ENCODE data around the gene INTS13. TPM values are rescaled to one million over a fixed set of nuclear protein-coding genes. Genes with fewer than 3 reads are reported as not detected.

The INTS13 gene
- total and polyA plus RNA-seq, 2 of the 8 experiments (the other 6 are each of a cell fraction or from before 2014, with no cell fraction given) = 20.5 to 58.2 TPM

GRCh38 chr12:26966842-26967241 is 29.1 kb upstream of the INTS13 start:
- Histone ChIP-seq H3K14ac (ENCODE audit: insufficient read length) (no peak overlapping the region), H3K4me2 (ENCODE audit: insufficient read depth in 1 of 2, low read depth in 2 of 2, low read length in 2 of 2) (no peak overlapping the region), H3K79me1 (ENCODE audit: low read depth, low read length) (no peaks in the 10 kb centered on the region), H4K5ac (ENCODE audit: insufficient read length, low read depth, low read length) (no peak overlapping the region), H3K36me3 (ENCODE audit: control insufficient read depth in 2 of 4, insufficient read depth in 4 of 4, low read length in 3 of 4) (peaks cover 0 to 8% (median 3%) of the 10 kb centered on the region in 4 experiments; a peak in 3 of 8 replicates), H4K8ac (ENCODE audit: extremely low read depth, insufficient read depth, low read length) (no peak overlapping the region), H3K4me3 (ENCODE audit: extremely low read depth in 1 of 4, insufficient read depth in 2 of 4, low read depth in 3 of 4, low read length in 4 of 4) (no peak overlapping the region), H3K4me1 (replicated peaks in 1 of 4; ENCODE audit: control insufficient read depth in 3 of 4, insufficient read depth in 4 of 4, low read length in 3 of 4) (no peaks in the 10 kb centered on the region), H2BK120ac (replicated peaks; ENCODE audit: low read depth, low read length) (no peak overlapping the region), H3K9ac (replicated peaks in 1 of 4; ENCODE audit: extremely low read depth in 1 of 4, low read depth in 3 of 4, low read length in 3 of 4) (no peak overlapping the region), H3K4ac (replicated peaks; ENCODE audit: insufficient read length, low read depth, low read length) (no peak overlapping the region), H3K23ac (ENCODE audit: insufficient read length) (no peak overlapping the region), H3K9me3 (ENCODE audit: insufficient read depth in 2 of 2, low read depth in 1 of 2, low read length in 1 of 2) (no peaks in the 10 kb centered on the region), H2AK5ac (ENCODE audit: low read depth, low read length) (no peak overlapping the region), H2BK12ac (ENCODE audit: low read depth, low read length) (no peak overlapping the region), H2BK20ac (ENCODE audit: low read length) (no peak overlapping the region), H3K56ac (replicated peaks; ENCODE audit: insufficient read length, low read depth, low read length) (no peak overlapping the region), H4K20me1 (replicated peaks in 1 of 2; ENCODE audit: control insufficient read depth in 1 of 2, insufficient read depth in 2 of 2, low read length in 2 of 2) (no peaks in the 10 kb centered on the region), H3K79me2 (ENCODE audit: control insufficient read depth in 1 of 2, insufficient read depth in 2 of 2, low read length in 2 of 2) (no peaks in the 10 kb centered on the region), H2AFZ (ENCODE audit: low read length) (no peak overlapping the region), H3K18ac (ENCODE audit: extremely low read depth, low read length) (no peak overlapping the region), H3K27me3 (replicated peaks in 1 of 4; ENCODE audit: control insufficient read depth in 3 of 4, extremely low read depth in 1 of 4, insufficient read depth in 3 of 4, low read length in 3 of 4) (no peaks in the 10 kb centered on the region), H2BK5ac (ENCODE audit: low read depth, low read length) (no peak overlapping the region), H2BK15ac (ENCODE audit: low read length) (no peak overlapping the region), H4K91ac (replicated peaks; ENCODE audit: insufficient read length, low read length) (no peak overlapping the region), H3K27ac (ENCODE audit: low read depth, low read length) (no peak overlapping the region), H3K23me2 (ENCODE audit: low read depth, low read length) (no peaks in the 10 kb centered on the region)
- DNase-seq (ENCODE audit: low read depth in 1 of 2, low spot score in 2 of 2) (no peak), FAIRE-seq (no peak)
- ChIA-PET CTCF (ENCODE audit: partially characterized antibody) (interaction anchor here (1.3 kb wide), 1 partner anchor 10 kb away, joined by 3 read pairs; no protein-coding TSS in a partner anchor), POLR2A (ENCODE audit: partially characterized antibody) (no interaction called here)
- 82% methylated on average over 3 of the region's 3 CpGs; no CpG with 5 or more reads in 1 of the 2 experiments for WGBS, 2 experiments (ENCODE audit: extremely low coverage in 1 of 2, insufficient coverage in 1 of 2, insufficient read length in 1 of 2, insufficient replicate concordance in 2 of 2, low coverage in 1 of 2, low lambda C conversion rate in 2 of 2, missing lambda C conversion rate in 1 of 2)
- TF ChIP-seq CEBPB (IDR thresholded peaks at IDR 0.05; ENCODE audit: low read depth, low read length) (peak; percentile 38; the same call in 1 of the 2 replicates), RXRA (IDR thresholded peaks at IDR 0.05; ENCODE audit: insufficient read depth, low read depth, low read length) (no peak)
